ENCODE results near the gene CHP1.
"Not testable (repeated sequence)": the region's sequence is repeated elsewhere in the genome, so short reads cannot be mapped to it uniquely, and the experiment has no call there.

The CHP1 gene

GRCh38 chr15:41301587-41301986 is 70.5 kb downstream of the CHP1 start:
- no peak for DNase-seq

DNA sequence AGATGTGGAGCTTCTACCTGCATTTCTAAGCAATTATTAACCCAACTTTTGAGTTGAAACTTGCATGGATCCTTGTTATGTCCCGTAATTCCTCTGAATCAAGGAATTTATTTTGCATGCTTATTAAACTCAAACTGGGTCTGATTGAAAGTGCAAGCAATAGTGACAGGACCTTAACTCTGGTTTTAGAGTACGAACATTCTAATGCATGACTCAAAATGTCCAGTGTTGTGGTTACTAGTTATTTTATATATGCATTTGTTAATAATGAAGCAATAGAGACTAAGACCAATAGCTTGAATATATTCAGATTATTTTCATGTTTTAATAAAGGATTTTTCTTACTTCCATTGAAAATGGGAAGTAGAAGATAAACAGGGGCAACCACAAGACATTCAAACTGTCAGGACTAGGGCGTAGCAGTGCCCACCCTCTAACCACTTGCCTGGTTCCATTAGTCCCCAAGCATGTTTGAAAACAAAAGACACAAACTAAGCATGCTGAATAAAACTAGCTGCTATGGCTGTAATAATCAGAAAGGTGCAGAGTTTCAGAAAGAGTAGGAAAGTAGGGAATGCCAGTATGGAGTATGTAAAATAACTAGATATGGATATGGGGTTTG is 73.2 kb downstream of the CHP1 start:
- no peak for DNase-seq

DNA sequence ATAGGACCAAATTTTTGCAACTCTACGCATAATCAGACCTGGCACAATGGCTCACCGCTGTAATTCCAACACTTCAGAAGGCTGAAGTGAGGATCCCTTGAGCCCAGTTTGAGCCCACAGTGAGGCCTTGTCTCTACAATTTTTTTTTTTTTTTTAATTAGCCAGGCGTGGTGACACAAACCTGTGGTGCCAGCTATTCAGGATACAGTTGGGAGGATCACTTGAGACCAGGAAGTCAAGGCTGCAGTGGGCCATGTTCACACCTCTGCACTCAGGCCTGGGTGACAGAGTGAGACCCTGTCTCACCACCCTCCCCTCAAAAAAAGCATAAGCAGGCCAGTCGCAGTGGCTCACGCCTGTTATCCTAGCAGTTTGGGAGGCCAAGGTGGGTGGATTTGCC is 76.6 kb downstream of the CHP1 start:
- DNase-seq = no peak

GRCh38 chr15:41309226-41309905 is 78.3 kb downstream of the CHP1 start:
- DNase-seq = no peak

DNA sequence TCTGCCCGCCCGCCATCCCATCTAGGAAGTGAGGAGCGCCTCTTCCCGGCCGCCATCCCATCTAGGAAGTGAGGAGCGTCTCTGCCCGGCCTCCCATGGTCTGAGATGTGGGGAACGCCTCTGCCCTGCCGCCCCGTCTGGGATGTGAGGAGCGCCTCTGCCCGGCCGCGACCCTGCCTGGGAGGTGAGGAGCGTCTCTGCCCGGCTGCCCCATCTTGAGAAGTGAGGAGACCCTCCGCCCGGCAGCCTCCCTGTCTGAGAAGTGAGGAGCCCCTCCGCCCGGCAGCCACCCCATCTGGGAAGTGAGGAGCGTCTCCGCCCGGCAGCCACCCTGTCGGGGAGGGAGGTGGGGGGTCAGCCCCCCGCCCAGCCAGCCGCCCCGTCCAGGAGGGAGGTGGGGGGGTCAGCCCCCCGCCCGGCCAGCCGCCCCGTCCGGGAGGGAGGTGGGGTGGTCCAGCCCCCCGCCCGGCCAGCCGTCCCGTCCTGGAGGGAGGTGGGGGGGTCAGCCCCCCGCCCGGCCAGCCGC is 89.8 kb downstream of the CHP1 start:
- not testable (repeated sequence) for DNase-seq

GRCh38 chr15:41323611-41324010 is 92.5 kb downstream of the CHP1 start:
- DNase-seq = no peak

- peak in 1 of 2 experiments; percentile 29 for DNase-seq
Observed at GRCh38 chr15:41331281-41331680, 100.2 kb downstream of the CHP1 start.
